NCI-H345 treated with DMSO at 0.1 percent for 48 hours (cell line): ENCODE measurements around the gene NPIPB4.
"Not testable (repeated sequence)": the region's sequence is repeated elsewhere in the genome, so short reads cannot be mapped to it uniquely, and the experiment has no call there.

ENCODE experiments used
- DNase-seq: peaks from one replicate; lab custom pipeline; 2025; ENCODE audit not compliant: unreplicated experiment; lab: John Stamatoyannopoulos, UW

Gene NPIPB4

DNA sequence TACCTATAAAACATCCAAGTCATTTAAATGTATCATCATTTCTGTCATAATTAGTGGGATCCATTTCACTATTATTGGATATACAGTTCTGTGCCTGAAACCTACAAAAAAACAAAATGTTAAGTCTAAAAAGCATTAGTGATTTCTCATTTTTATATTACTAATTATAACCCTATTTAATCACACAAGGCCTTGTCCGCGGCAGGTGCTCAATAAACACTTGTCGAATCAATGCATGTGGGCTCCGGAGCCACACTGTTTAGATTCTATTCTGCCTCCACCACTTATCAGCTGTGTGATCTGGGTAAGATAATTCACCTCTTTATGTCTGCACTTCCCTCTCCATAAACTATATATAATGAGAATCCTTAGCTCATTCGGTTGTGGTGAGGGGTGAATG lies at the start of gene NPIPB4:
Gene NPIPB4 (minus strand): TSS at position 101 of the 400 bp plus-strand sequence. CDS start 378 bp downstream, outside the sequence.
- not testable (repeated sequence) for DNase-seq

- not testable (repeated sequence) for DNase-seq
These were observed 41.4 kb upstream of the NPIPB4 start for GRCh38 chr16:21898998-21899397.

DNA sequence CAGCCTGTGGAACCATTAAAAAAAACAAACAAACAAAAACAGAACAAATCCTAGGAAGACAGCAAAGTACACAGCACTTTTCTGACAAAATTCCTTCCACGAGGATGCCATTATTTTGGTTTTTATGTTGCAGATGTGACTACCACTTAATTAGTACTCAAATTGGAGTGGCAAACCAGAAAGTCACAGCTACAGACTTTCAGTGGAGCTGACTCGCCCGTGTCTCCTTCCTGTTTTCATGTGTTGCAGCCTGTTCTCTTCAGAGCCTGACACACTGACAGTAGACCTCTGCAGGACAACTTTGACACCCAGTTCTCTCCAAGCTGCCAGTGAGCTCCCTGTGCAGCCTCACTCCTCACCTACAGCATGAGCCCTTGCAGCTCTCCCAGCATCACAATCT lies 24.4 kb upstream of the NPIPB4 start:
- not testable (repeated sequence) for DNase-seq

GRCh38 chr16:21837186-21837585 lies 20.4 kb downstream of the NPIPB4 start:
- not testable (repeated sequence) for DNase-seq

DNA sequence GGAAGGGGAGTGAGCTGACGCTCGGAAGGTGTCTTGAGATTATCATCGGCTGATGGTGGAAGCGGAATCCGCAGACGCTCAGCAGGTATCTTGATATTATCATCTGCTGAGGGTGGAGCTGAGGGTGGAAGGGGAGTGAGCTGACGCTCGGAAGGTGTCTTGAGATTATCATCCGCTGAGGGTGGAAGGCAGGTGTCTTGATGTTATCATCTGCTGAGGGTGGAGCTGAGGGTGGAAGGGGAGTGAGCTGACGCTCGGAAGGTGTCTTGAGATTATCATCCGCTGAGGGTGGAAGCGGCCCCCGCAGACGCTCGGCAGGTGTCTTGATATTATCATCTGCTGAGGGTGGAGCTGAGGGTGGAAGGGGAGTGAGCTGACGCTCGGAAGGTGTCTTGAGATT lies 21.2 kb downstream of the NPIPB4 start:
- not testable (repeated sequence) for DNase-seq

DNA sequence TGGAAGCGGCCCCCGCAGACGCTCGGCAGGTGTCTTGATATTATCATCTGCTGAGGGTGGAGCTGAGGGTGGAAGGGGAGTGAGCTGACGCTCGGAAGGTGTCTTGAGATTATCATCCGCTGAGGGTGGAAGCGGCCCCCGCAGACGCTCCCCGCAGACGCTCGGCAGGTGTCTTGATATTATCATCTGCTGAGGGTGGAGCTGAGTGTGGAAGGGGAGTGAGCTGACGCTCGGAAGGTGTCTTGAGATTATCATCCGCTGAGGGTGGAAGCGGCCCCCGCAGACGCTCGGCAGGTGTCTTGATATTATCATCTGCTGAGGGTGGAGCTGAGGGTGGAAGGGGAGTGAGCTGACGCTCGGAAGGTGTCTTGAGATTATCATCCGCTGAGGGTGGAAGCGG lies 21.8 kb downstream of the NPIPB4 start:
- DNase-seq = not testable (repeated sequence)

DNA sequence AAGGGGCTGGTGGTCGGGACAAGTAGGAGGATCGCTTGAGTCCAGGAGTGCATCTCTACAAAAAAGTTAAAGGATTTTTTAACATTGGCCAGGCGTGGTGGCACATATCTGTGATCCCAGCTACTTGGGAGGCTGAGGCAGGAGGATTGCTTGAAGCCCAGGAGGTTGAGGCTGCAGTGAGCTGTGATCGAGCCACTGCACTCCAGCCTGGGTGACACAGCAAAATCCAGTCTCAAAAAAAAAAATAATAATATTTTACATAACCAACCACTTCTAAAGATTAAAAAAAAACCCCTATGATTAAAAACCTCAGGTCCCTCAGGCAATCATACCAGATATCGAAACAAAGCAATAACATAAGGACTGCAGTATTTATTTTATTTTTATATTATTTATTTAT lies 23.3 kb downstream of the NPIPB4 start:
- DNase-seq = not testable (repeated sequence)

DNA sequence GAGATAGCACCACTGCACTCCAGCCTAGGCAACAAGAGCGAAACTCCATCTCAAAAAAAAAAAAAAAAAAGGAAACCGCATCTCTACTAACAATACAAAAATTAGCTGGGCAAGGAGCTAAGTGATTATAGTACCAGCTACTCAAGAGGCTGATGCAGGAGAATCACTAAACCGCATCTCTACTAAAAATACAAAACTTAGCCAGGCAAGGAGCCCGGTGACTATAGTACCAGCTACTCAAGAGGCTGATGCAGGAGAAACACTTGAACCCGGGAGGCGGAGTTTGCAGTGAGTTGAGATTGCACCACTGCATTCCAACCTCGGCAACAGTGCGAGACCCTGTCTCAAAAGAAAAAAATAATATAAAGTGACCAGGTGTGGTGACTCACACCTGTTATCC lies 27.6 kb downstream of the NPIPB4 start:
- not testable (repeated sequence) for DNase-seq

- DNase-seq = not testable (repeated sequence)
These were observed 31.4 kb downstream of the NPIPB4 start for GRCh38 chr16:21826067-21826706.

DNA sequence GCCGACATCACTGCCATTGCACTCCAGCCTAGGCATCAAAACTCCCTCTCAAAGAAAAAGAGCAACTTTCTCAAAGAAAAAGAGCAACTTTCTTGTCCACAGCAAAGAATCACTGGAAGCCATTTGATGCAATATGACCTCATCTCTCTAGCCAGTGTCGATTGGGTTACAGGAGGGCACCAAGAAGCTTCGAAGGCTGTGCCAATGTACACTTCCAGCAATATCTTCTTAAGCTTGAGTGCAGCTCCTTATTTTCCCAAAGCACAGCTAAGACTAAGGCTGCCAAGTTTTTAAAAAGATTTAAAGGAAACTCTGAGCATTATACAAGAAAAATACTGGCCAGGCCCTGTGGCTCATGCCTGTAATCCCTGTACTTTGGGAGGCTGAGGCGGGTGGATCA lies 32.0 kb downstream of the NPIPB4 start:
- not testable (repeated sequence) for DNase-seq

DNA sequence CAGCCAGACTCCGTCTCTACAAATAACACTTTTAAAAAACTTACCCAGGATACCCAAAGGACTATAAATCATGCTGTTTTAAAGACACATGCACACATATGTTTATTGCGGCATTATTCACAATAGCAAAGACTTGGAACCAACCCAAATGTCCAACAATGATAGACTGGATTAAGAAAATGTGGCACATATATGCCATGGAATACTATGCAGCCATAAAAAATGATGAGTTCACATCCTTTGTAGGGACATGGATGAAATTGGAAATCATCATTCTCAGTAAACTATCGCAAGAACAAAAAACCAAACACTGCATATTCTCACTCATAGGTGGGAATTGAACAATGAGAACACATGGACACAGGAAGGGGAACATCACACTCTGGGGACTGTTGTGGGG lies 34.3 kb downstream of the NPIPB4 start:
- not testable (repeated sequence) for DNase-seq

- not testable (repeated sequence) for DNase-seq
These were observed 36.6 kb downstream of the NPIPB4 start for GRCh38 chr16:21820908-21821465.

GRCh38 chr16:21820028-21820907 lies 37.3 kb downstream of the NPIPB4 start:
- peak; percentile 28 for DNase-seq

- not testable (repeated sequence) for DNase-seq
These were observed 37.9 kb downstream of the NPIPB4 start for GRCh38 chr16:21819617-21820016.

DNA sequence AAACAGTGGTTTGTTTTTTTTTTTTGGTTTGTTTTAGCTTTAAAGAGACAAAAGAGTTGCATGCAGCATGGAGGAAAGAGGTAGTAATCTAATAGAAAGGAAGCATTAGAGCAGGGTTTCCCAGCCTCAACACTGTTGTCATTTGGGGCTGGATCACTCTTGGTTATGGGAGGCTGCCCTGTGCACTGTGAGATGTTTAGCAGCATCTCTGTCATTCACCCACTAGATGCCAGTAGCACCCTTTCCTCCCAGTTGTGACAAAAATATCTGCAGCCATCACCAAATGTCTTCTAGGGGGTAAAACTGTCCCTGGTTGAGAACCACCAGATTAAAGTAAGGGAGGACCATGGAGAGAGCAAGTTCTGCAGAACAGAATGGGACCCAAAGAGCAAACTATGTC lies 40.5 kb downstream of the NPIPB4 start:
- not testable (repeated sequence) for DNase-seq

- not testable (repeated sequence) for DNase-seq
These were observed 41.9 kb downstream of the NPIPB4 start for GRCh38 chr16:21815694-21816093.

DNA sequence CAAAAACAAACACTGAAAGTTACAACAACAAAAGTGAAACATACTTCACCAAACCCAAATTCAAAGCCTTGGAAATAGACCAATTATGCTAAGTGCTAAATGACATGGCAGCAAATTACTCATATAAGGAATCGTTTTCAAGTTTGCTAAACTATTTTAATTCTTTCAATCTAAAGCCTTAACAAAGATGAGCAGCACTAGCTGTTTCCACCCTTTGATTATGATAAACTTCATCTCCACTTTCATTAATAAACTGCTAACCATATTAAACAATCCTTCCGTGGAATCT lies 55.2 kb downstream of the NPIPB4 start:
- DNase-seq = not testable (repeated sequence)

GRCh38 chr16:21801538-21802374 lies 55.8 kb downstream of the NPIPB4 start:
- DNase-seq = not testable (repeated sequence)

DNA sequence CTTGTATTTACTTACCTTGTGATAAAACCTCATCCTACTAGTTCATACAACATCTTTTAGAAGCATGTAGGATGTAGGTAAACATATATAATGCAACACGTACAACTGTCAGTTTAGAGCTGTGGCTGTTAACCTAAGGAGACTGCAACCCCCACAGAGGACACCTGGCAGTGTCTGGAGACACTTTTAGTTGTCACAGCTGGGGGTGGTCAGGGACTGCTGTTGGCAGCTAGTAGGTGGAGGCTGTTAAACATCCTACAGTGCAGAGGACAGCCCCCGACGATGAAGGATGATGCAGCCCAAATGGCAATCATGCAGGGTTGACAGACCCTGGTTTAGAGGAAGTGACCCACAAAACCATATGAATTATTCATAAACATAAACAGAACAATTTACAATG lies 59.0 kb downstream of the NPIPB4 start:
- not testable (repeated sequence) for DNase-seq

- DNase-seq = not testable (repeated sequence)
These were observed 64.2 kb downstream of the NPIPB4 start for GRCh38 chr16:21793310-21793709.

- DNase-seq = not testable (repeated sequence)
These were observed 67.0 kb downstream of the NPIPB4 start for GRCh38 chr16:21790506-21790905.
